ENCODE results near the gene IBTK. TPM values are rescaled to one million over a fixed set of nuclear protein-coding genes. Genes with fewer than 3 reads are reported as not detected.

The IBTK gene
- total and polyA plus RNA-seq, 2 of the 8 experiments (the other 6 are each of a cell fraction or from before 2014, with no cell fraction given) = 4.6 to 24.2 TPM

DNA sequence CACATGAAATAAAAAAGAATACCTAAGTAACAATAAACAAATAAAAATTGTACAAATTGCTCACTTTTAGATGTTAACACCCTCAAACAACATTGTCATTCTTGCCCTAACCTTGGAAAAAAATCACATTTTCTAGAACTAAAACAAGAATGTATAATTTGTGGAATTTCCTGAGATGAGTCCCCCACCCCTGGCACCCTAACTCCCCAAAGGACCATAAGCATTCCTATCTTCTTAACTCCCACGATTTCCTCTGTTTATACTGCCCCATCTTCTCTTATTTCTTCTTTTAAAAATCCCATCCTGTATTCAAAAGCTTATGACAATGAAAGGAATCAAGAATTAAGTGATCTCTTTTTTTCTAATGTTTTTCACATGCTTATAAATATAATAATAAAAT is 70.9 kb downstream of the IBTK start:
- POLR2A ChIA-PET (ENCODE audit: partially characterized antibody) = interaction anchor here (2.2 kb wide), 1 partner anchor 10 kb away, joined by 6 read pairs; no protein-coding TSS in a partner anchor
- no peak overlapping the region for H2BK20ac ChIP-seq (ENCODE audit: low read length)
- H3K4me1 ChIP-seq (replicated peaks in 1 of 4; ENCODE audit: control insufficient read depth in 3 of 4, insufficient read depth in 4 of 4, low read length in 3 of 4) = no peaks in the 10 kb centered on the region
- no peak for TF ChIP-seq PHF8 (conservative IDR thresholded peaks at IDR 0.05; ENCODE audit: low read depth, low read length)
- no peak for TF ChIP-seq RAD21 (IDR thresholded peaks at IDR 0.05 in 1 of 2, conservative IDR thresholded peaks at IDR 0.05 in 1 of 2; ENCODE audit: low read depth in 2 of 2, low read length in 2 of 2)
- no peak for TF ChIP-seq KDM1A (IDR thresholded peaks at IDR 0.05; ENCODE audit: borderline replicate concordance, low read length)
- no peak for TF ChIP-seq RFX5 (IDR thresholded peaks at IDR 0.05; ENCODE audit: borderline replicate concordance, low read depth, low read length)
- TF ChIP-seq CBX5 (IDR thresholded peaks at IDR 0.05; ENCODE audit: low read depth, low read length) = no peak
- TF ChIP-seq SP1 (IDR thresholded peaks at IDR 0.05; ENCODE audit: low read depth, low read length) = no peak
- TF ChIP-seq SIX5 (IDR thresholded peaks at IDR 0.05; ENCODE audit: low read depth, low read length) = no peak
- TF ChIP-seq TBP (IDR thresholded peaks at IDR 0.05; ENCODE audit: low read depth, low read length) = no peak
- no peak for TF ChIP-seq TAF1 (IDR thresholded peaks at IDR 0.05; ENCODE audit: low read depth, low read length)
- TF ChIP-seq, protein P1, sequence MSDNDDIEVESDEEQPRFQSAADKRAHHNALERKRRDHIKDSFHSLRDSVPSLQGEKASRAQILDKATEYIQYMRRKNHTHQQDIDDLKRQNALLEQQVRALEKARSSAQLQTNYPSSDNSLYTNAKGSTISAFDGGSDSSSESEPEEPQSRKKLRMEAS (IDR thresholded peaks at IDR 0.05) = no peak
- TF ChIP-seq, protein P2, sequence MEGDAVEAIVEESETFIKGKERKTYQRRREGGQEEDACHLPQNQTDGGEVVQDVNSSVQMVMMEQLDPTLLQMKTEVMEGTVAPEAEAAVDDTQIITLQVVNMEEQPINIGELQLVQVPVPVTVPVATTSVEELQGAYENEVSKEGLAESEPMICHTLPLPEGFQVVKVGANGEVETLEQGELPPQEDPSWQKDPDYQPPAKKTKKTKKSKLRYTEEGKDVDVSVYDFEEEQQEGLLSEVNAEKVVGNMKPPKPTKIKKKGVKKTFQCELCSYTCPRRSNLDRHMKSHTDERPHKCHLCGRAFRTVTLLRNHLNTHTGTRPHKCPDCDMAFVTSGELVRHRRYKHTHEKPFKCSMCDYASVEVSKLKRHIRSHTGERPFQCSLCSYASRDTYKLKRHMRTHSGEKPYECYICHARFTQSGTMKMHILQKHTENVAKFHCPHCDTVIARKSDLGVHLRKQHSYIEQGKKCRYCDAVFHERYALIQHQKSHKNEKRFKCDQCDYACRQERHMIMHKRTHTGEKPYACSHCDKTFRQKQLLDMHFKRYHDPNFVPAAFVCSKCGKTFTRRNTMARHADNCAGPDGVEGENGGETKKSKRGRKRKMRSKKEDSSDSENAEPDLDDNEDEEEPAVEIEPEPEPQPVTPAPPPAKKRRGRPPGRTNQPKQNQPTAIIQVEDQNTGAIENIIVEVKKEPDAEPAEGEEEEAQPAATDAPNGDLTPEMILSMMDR (IDR thresholded peaks at IDR 0.05; ENCODE audit: control extremely low read depth in 1 of 3, insufficient read depth in 1 of 3, low read depth in 1 of 3, low read length in 3 of 3) = no peak
- TF ChIP-seq SIRT6 (IDR thresholded peaks at IDR 0.05; ENCODE audit: low read length) = no peak

More for the DNA sequence above, 70.9 kb downstream of the IBTK start:
- no peak overlapping the region for H3K27ac ChIP-seq (ENCODE audit: low read depth, low read length)
- CTCF ChIA-PET (ENCODE audit: partially characterized antibody) = interaction anchor here (0.7 to 1.3 kb wide), 3 partner anchors 91 to 891 kb away, joined by 3 to 5 read pairs (median 4); partner anchors contain the start of gene DOP1A
- 83 to 100% methylated on average over 1 of the region's 1 CpG for WGBS, 2 experiments (ENCODE audit: extremely low coverage in 1 of 2, insufficient coverage in 1 of 2, insufficient read length in 1 of 2, insufficient replicate concordance in 2 of 2, low coverage in 1 of 2, low lambda C conversion rate in 2 of 2, missing lambda C conversion rate in 1 of 2)
- no peaks in the 10 kb centered on the region for H3K79me2 ChIP-seq (ENCODE audit: control insufficient read depth in 1 of 2, insufficient read depth in 2 of 2, low read length in 2 of 2)
- no peak overlapping the region for H4K91ac ChIP-seq (replicated peaks; ENCODE audit: insufficient read length, low read length)
- H2BK12ac ChIP-seq (ENCODE audit: low read depth, low read length) = no peak overlapping the region
- H3K14ac ChIP-seq (ENCODE audit: insufficient read length) = no peak overlapping the region
- peaks cover 0 to 47% (median 9%) of the 10 kb centered on the region in 4 experiments; a peak in 5 of 8 replicates for H3K36me3 ChIP-seq (ENCODE audit: control insufficient read depth in 2 of 4, insufficient read depth in 4 of 4, low read length in 3 of 4)
- no peak overlapping the region for H3K4me3 ChIP-seq (ENCODE audit: extremely low read depth in 1 of 4, insufficient read depth in 2 of 4, low read depth in 3 of 4, low read length in 4 of 4)
- no peak overlapping the region for H2AK5ac ChIP-seq (ENCODE audit: low read depth, low read length)
- H3K9ac ChIP-seq (replicated peaks in 1 of 4; ENCODE audit: extremely low read depth in 1 of 4, low read depth in 3 of 4, low read length in 3 of 4) = no peak overlapping the region
- H4K20me1 ChIP-seq (replicated peaks in 1 of 2; ENCODE audit: control insufficient read depth in 1 of 2, insufficient read depth in 2 of 2, low read length in 2 of 2) = no peaks in the 10 kb centered on the region
- H2BK15ac ChIP-seq (ENCODE audit: low read length) = no peak overlapping the region
- no peak overlapping the region for H2BK120ac ChIP-seq (replicated peaks; ENCODE audit: low read depth, low read length)
- H4K5ac ChIP-seq (ENCODE audit: insufficient read length, low read depth, low read length) = no peak overlapping the region
- no peaks in the 10 kb centered on the region for H3K27me3 ChIP-seq (replicated peaks in 1 of 4; ENCODE audit: control insufficient read depth in 3 of 4, extremely low read depth in 1 of 4, insufficient read depth in 3 of 4, low read length in 3 of 4)
- H3K9me3 ChIP-seq (ENCODE audit: insufficient read depth in 2 of 2, low read depth in 1 of 2, low read length in 1 of 2) = no peaks in the 10 kb centered on the region
- no peak for FAIRE-seq
- H2AFZ ChIP-seq (ENCODE audit: low read length) = no peak overlapping the region
- H3K4me2 ChIP-seq (ENCODE audit: insufficient read depth in 1 of 2, low read depth in 2 of 2, low read length in 2 of 2) = no peak overlapping the region
- DNase-seq (ENCODE audit: low read depth in 1 of 2, low spot score in 2 of 2) = no peak
- no peaks in the 10 kb centered on the region for H3K23me2 ChIP-seq (ENCODE audit: low read depth, low read length)
- no peaks in the 10 kb centered on the region for H3K79me1 ChIP-seq (ENCODE audit: low read depth, low read length)
- H3K56ac ChIP-seq (replicated peaks; ENCODE audit: insufficient read length, low read depth, low read length) = no peak overlapping the region
- no peak overlapping the region for H3K18ac ChIP-seq (ENCODE audit: extremely low read depth, low read length)
- H3K23ac ChIP-seq (ENCODE audit: insufficient read length) = no peak overlapping the region
- no peak overlapping the region for H2BK5ac ChIP-seq (ENCODE audit: low read depth, low read length)
- no peak overlapping the region for H3K4ac ChIP-seq (replicated peaks; ENCODE audit: insufficient read length, low read depth, low read length)
- H4K8ac ChIP-seq (ENCODE audit: extremely low read depth, insufficient read depth, low read length) = no peak overlapping the region

Measured in H1 (cell line).